Pancreas (tissue), 10 donors: ENCODE data around the gene RBMS1. TPM values are rescaled to one million over a fixed set of nuclear protein-coding genes. Genes with fewer than 3 reads are reported as not detected.

Source experiments
- ATAC-seq, 4 donors: fragments of 200-7000 bp; cut with Tn5 transposase; one replicate each; pipeline versions ENCODE4 v1.8.0 to v1.9.1; 2020; ENCODE audit warnings: mild to moderate bottlenecking in 4 of 4, moderate library complexity in 4 of 4
- DNase-seq, 6 donors: peaks; one replicate each; pipeline ENCODE4 v3.0.0-alpha.2; 2020
- FAIRE-seq: peaks from 2 replicates; lab custom pipeline; 2012; peaks lifted over from hg19 to GRCh38; lab: Jason Lieb, UNC
- H3K27ac ChIP-seq, 4 donors: fragments of 200-600 bp; sonication (generic); 1 replicate in 3 of 4; 2 replicates in 1 of 4; pipeline versions ENCODE4 v1.5.0 to v1.8.0; 2020
- H3K27me3 ChIP-seq, 4 donors: fragments of 200-600 bp; one replicate each; pipeline ENCODE4 v1.8.0; 2021
- H3K36me3 ChIP-seq, 3 donors: fragments of 200-600 bp; sonication (generic) in 1 of 3; one replicate each; pipeline versions ENCODE4 v1.5.0 to v1.8.0; 2020 to 2021
- H3K4me1 ChIP-seq, 3 donors: fragments of 200-600 bp; one replicate each; pipeline ENCODE4 v1.8.0; 2021
- H3K4me3 ChIP-seq, 4 donors: fragments of 200-600 bp; sonication (generic) in 2 of 4; one replicate each; pipeline versions ENCODE4 v1.5.0 to v1.8.0; 2020 to 2021
- H3K9me3 ChIP-seq, 4 donors: fragments of 200-600 bp; one replicate each; pipeline ENCODE4 v1.8.0; 2021
- WGBS, 2 donors: extraction: QIAGEN DNeasy Blood & Tissue Kit; methylation state at CpG; one replicate each; pipeline ENCODE4 v1.1.7; 2013; 5-methylcytosine and 5-hydroxymethylcytosine counted together
- intact Hi-C, 3 donors: fragments of 100-400 bp; cut with DNase I; formaldehyde crosslinking; loops; one replicate each; pipeline versions ENCODE4 v1.11.1 to v1.14.2; 2022
- polyA plus RNA-seq, 2 donors: library from polyadenylated mRNA; stranded (reverse); fragments of 200-250 nt; gene quantifications; one replicate each; pipeline ENCODE4 v1.2.3, GENCODE V29; 2013
- total RNA-seq, 6 donors: library from RNA; stranded (reverse); fragmentation: NEBNext Ultra II Directional in 4 of 6; extraction: Animal tissue kit (Norgen Biotek cat#: 25700) in 4 of 6; gene quantifications; one replicate each; pipeline versions ENCODE4 v1.2.1 to v1.2.4, GENCODE V29; 2021 to 2023
- TF ChIP-seq, protein P1 (sequence below), 4 donors: fragments of 200-600 bp; sonication (generic) in 3 of 4; IDR thresholded peaks; one replicate each; pipeline versions ENCODE4 v1.5.0 to v1.8.0; 2021; ENCODE audit warnings: antibody characterized with exemption in 4 of 4
- donor health status: healthy with polysubstance abuse.
- donor health status: DM: no; HTN: no; CAD: no; lungs with moderate emphysema.
- donor health status: DM: no; HTN: no; CAD: no.
- donor health status: control.
- donor health status: control.
- donor health status: Bipolar disorder and iron deficiency.
- donor health status: DM: yes; HTN: yes; CAD: no.
- donor health status: DM: no; HTN: no; CAD: no.
- donor health status: DM: no; HTN: no; CAD: no.
- donor health status: DM: yes; HTN: yes; CAD: no.

RBMS1 gene
- total and polyA plus RNA-seq, 8 donors = 6.3 to 26.1 (median 8.7) TPM

- DNase-seq = no peak
- ATAC-seq = no peak
- 93 to 94% methylated on average over 4 of the region's 4 CpGs for WGBS, 2 donors
- no peaks in the 10 kb centered on the region for H3K4me1 ChIP-seq
- no peaks in the 10 kb centered on the region for H3K27me3 ChIP-seq
- H3K36me3 ChIP-seq = no peaks in the 10 kb centered on the region
- TF ChIP-seq, protein P1, sequence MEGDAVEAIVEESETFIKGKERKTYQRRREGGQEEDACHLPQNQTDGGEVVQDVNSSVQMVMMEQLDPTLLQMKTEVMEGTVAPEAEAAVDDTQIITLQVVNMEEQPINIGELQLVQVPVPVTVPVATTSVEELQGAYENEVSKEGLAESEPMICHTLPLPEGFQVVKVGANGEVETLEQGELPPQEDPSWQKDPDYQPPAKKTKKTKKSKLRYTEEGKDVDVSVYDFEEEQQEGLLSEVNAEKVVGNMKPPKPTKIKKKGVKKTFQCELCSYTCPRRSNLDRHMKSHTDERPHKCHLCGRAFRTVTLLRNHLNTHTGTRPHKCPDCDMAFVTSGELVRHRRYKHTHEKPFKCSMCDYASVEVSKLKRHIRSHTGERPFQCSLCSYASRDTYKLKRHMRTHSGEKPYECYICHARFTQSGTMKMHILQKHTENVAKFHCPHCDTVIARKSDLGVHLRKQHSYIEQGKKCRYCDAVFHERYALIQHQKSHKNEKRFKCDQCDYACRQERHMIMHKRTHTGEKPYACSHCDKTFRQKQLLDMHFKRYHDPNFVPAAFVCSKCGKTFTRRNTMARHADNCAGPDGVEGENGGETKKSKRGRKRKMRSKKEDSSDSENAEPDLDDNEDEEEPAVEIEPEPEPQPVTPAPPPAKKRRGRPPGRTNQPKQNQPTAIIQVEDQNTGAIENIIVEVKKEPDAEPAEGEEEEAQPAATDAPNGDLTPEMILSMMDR (IDR thresholded peaks at IDR 0.05) = no peak
- no peak overlapping the region for H3K27ac ChIP-seq
- no peak for FAIRE-seq
- no peak overlapping the region for H3K4me3 ChIP-seq
- H3K9me3 ChIP-seq = no peaks in the 10 kb centered on the region
- intact Hi-C loops = no loop called here
These were observed 188.4 kb downstream of the RBMS1 start for GRCh38 chr2:160305081-160305750.

DNA sequence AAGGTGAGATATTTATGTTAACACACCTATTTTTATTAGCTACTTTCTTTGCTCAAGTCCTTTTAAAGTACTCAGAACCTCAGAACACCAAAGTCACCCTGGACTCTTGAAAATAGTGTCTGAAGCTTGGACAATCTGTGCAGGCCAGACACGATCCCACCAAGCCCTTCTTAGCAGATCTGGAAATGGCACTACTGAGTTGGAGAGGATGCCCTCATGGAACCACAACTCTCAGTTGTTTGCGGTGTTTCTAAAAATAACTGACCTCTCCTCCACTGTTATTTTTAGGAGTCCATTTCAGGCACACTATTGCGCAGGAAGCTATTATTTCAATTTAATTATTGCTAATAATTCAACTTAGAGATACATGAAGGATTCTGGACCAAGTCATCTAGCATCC, 190.1 kb downstream of the RBMS1 start:
- 92 to 94% methylated on average over 3 of the region's 3 CpGs for WGBS, 2 donors
- no peak overlapping the region for H3K4me3 ChIP-seq
- no peaks in the 10 kb centered on the region for H3K27me3 ChIP-seq
- ATAC-seq = no peak
- H3K9me3 ChIP-seq = no peaks in the 10 kb centered on the region
- no peak overlapping the region for H3K27ac ChIP-seq
- TF ChIP-seq, protein P1 (IDR thresholded peaks at IDR 0.05) = no peak
- H3K4me1 ChIP-seq = no peaks in the 10 kb centered on the region
- no peak for FAIRE-seq
- intact Hi-C loops = no loop called here
- DNase-seq = no peak
- H3K36me3 ChIP-seq = no peaks in the 10 kb centered on the region

- no peaks in the 10 kb centered on the region for H3K27me3 ChIP-seq
- FAIRE-seq (no peak), ATAC-seq (no peak), DNase-seq (no peak)
- 74 to 76% methylated on average over 2 of the region's 2 CpGs for WGBS, 2 donors
- H3K27ac ChIP-seq = no peak overlapping the region
- intact Hi-C loops = no loop called here
- no peaks in the 10 kb centered on the region for H3K36me3 ChIP-seq
- no peaks in the 10 kb centered on the region for H3K4me1 ChIP-seq
- H3K9me3 ChIP-seq = no peaks in the 10 kb centered on the region
- no peak overlapping the region for H3K4me3 ChIP-seq
- TF ChIP-seq, protein P1 (IDR thresholded peaks at IDR 0.05) = no peak
These were observed 190.5 kb downstream of the RBMS1 start for GRCh38 chr2:160303076-160303475.

DNA sequence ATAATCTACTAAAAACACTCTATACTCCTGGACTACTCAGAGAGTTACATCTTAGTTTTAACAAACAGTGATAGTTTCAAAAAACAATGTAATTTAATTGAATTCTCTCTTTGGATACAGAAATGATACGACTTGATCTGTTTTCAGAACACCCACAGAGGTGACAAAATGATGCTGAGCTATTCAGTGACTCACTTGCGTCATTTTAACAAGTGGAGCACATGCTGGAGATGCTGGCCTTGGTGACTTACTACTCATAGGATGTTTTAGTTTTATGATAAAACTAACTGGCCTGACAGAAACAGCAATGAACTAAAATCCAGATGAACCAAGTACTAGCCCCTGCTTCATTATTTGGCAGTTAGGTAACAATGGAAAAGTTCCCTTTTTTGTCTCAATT, 192.2 kb downstream of the RBMS1 start:
- Histone ChIP-seq H3K36me3 (no peaks in the 10 kb centered on the region), H3K9me3 (no peaks in the 10 kb centered on the region), H3K4me1 (no peaks in the 10 kb centered on the region), H3K27ac (no peak overlapping the region), H3K4me3 (no peak overlapping the region), H3K27me3 (no peaks in the 10 kb centered on the region)
- TF ChIP-seq, protein P1 (IDR thresholded peaks at IDR 0.05) = no peak
- DNase-seq (no peak), FAIRE-seq (no peak), ATAC-seq (no peak)
- 89 to 90% methylated on average over 2 of the region's 2 CpGs for WGBS, 2 donors
- intact Hi-C loops = no loop called here

DNA sequence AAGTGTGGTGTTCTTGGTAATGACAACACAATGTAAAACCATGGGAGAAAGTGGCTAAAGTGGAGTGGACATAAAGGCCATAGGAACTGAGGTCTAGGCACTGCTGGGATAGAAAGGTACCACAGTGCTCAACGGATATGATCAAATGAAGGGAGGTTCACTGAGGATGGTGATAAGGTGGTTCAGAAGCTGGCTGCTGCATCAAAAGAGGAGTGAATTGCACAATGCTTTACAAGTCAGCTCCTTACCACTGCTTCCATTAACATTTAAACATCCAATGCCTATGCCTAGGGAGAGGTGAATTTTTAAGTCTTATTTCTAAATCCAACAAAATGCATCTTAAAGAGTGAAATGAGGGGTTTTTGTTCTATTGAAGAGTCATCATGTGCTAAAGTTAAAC, 193.4 kb downstream of the RBMS1 start:
- TF ChIP-seq, protein P1 (IDR thresholded peaks at IDR 0.05) = no peak
- ATAC-seq (no peak), FAIRE-seq (no peak), DNase-seq (no peak)
- H3K27me3 ChIP-seq = no peaks in the 10 kb centered on the region
- H3K9me3 ChIP-seq = no peaks in the 10 kb centered on the region
- no peak overlapping the region for H3K27ac ChIP-seq
- 87 to 88% methylated on average over 1 of the region's 1 CpG for WGBS, 2 donors
- no peaks in the 10 kb centered on the region for H3K4me1 ChIP-seq
- intact Hi-C loops = no loop called here
- no peaks in the 10 kb centered on the region for H3K36me3 ChIP-seq
- H3K4me3 ChIP-seq = no peak overlapping the region
